Activated T-cell treated with anti-CD3 and anti-CD28 coated beads, Interleukin-2, amount 50 U/mL, for 72 hours (primary cell): ENCODE results near the gene GPN3. TPM values are rescaled to one million over a fixed set of nuclear protein-coding genes. Genes with fewer than 3 reads are reported as not detected.
"Not testable (repeated sequence)": the region's sequence is repeated elsewhere in the genome, so short reads cannot be mapped to it uniquely, and the experiment has no call there.

ENCODE experiments used
- ATAC-seq, 2 donors: fragments of 150-1000 bp; cut with Tn5 transposase; replicated peaks in 1 of 2; 2 replicates each; pipeline ENCODE4 v1.10.0; 2021; ENCODE audit warnings: moderate library complexity in 2 of 2, mild to moderate bottlenecking in 1 of 2
- DNase-seq, 2 donors: peaks; one replicate each; pipeline ENCODE4 v3.0.0; 2021 to 2022; ENCODE audit warnings: mixed read lengths in 1 of 2
- H3K27ac Mint-ChIP-seq: one replicate; pipeline ENCODE4 v1.8.0; 2022; ENCODE audit warnings: mild to moderate bottlenecking, moderate library complexity, mixed read lengths
- H3K27me3 Mint-ChIP-seq: one replicate; pipeline ENCODE4 v1.8.0; 2022; ENCODE audit warnings: low read depth, mixed read lengths
- H3K36me3 Mint-ChIP-seq, 2 donors: one replicate each; pipeline ENCODE4 v1.8.0; 2022; ENCODE audit warnings: mixed read lengths in 2 of 2, mild to moderate bottlenecking in 1 of 2; ENCODE audit not compliant: insufficient read depth in 2 of 2
- H3K4me1 Mint-ChIP-seq: one replicate; pipeline ENCODE4 v1.8.0; 2022; ENCODE audit warnings: low read depth, mixed read lengths
- H3K4me3 Mint-ChIP-seq, 2 donors: one replicate each; pipeline ENCODE4 v1.8.0; 2022; ENCODE audit warnings: mild to moderate bottlenecking in 2 of 2, mixed read lengths in 2 of 2, moderate library complexity in 2 of 2
- H3K9me3 Mint-ChIP-seq, 2 donors: one replicate each; pipeline ENCODE4 v1.8.0; 2022; ENCODE audit warnings: mixed read lengths in 2 of 2
- total RNA-seq, 2 donors: library from RNA; stranded (reverse); gene quantifications; one replicate each; pipeline ENCODE4 v1.2.3, GENCODE V29; 2022

Gene GPN3
- total RNA-seq, 2 donors from 2014 or later: 42.3 to 43.4 TPM

- DNase-seq (no peak), ATAC-seq (no peak)
- no peaks in the 10 kb centered on the region for H3K27me3 Mint-ChIP-seq
- no peaks in the 10 kb centered on the region for H3K9me3 Mint-ChIP-seq
- H3K27ac Mint-ChIP-seq: no peak overlapping the region
- H3K36me3 Mint-ChIP-seq: no peaks in the 10 kb centered on the region
- H3K4me1 Mint-ChIP-seq: no peaks in the 10 kb centered on the region
- no peak overlapping the region for H3K4me3 Mint-ChIP-seq
These were observed 43.8 kb downstream of the GPN3 start for GRCh38 chr12:110424237-110424636.

- DNase-seq (no peak), ATAC-seq (no peak)
- no peak overlapping the region for H3K4me3 Mint-ChIP-seq
- no peaks in the 10 kb centered on the region for H3K36me3 Mint-ChIP-seq
- no peaks in the 10 kb centered on the region for H3K9me3 Mint-ChIP-seq
- no peaks in the 10 kb centered on the region for H3K27me3 Mint-ChIP-seq
- H3K4me1 Mint-ChIP-seq: no peaks in the 10 kb centered on the region
- no peak overlapping the region for H3K27ac Mint-ChIP-seq
These were observed 46.4 kb downstream of the GPN3 start for GRCh38 chr12:110421701-110422100.

GRCh38 chr12:110421159-110421661, 46.8 kb downstream of the GPN3 start:
- Mint-ChIP-seq H3K9me3 (no peaks in the 10 kb centered on the region), H3K4me1 (no peaks in the 10 kb centered on the region), H3K36me3 (no peaks in the 10 kb centered on the region)

GRCh38 chr12:110420644-110421043, 47.4 kb downstream of the GPN3 start:
- not testable (repeated sequence) for H3K4me1 Mint-ChIP-seq, H3K27me3 Mint-ChIP-seq, H3K36me3 Mint-ChIP-seq, H3K27ac Mint-ChIP-seq, H3K9me3 Mint-ChIP-seq, H3K4me3 Mint-ChIP-seq, DNase-seq, ATAC-seq

More at GRCh38 chr12:110421159-110421661, 46.8 kb downstream of the GPN3 start:
- ATAC-seq: no peak
- DNase-seq: no peak
- Mint-ChIP-seq H3K27ac (no peak overlapping the region), H3K27me3 (no peaks in the 10 kb centered on the region), H3K4me3 (no peak overlapping the region)

GRCh38 chr12:110417113-110417512, 50.9 kb downstream of the GPN3 start:
- not testable (repeated sequence) for H3K27me3 Mint-ChIP-seq, H3K27ac Mint-ChIP-seq, H3K9me3 Mint-ChIP-seq, H3K4me3 Mint-ChIP-seq, H3K36me3 Mint-ChIP-seq, H3K4me1 Mint-ChIP-seq, DNase-seq, ATAC-seq

GRCh38 chr12:110410086-110410485, 58.0 kb downstream of the GPN3 start:
- not testable (repeated sequence) for ATAC-seq, DNase-seq, H3K27ac Mint-ChIP-seq

GRCh38 chr12:110405126-110405662, 62.9 kb downstream of the GPN3 start:
- H3K36me3 Mint-ChIP-seq: peaks cover 0 to 12% of the 10 kb centered on the region in 2 donors
- ATAC-seq, H3K4me3 Mint-ChIP-seq, H3K9me3 Mint-ChIP-seq, H3K27me3 Mint-ChIP-seq, DNase-seq, H3K27ac Mint-ChIP-seq: not testable (repeated sequence)
- H3K4me1 Mint-ChIP-seq: peaks cover 26% of the 10 kb centered on the region

More at GRCh38 chr12:110410086-110410485, 58.0 kb downstream of the GPN3 start:
- H3K9me3 Mint-ChIP-seq, H3K27me3 Mint-ChIP-seq, H3K4me1 Mint-ChIP-seq, H3K36me3 Mint-ChIP-seq, H3K4me3 Mint-ChIP-seq: not testable (repeated sequence)

- H3K36me3 Mint-ChIP-seq: peaks cover 0 to 12% of the 10 kb centered on the region in 2 donors
- H3K9me3 Mint-ChIP-seq: no peaks in the 10 kb centered on the region
- DNase-seq (peak; percentile 82 to 85), ATAC-seq (peak; percentile 66 to 73)
- H3K27me3 Mint-ChIP-seq: no peaks in the 10 kb centered on the region
- peaks cover 29% of the 10 kb centered on the region for H3K4me1 Mint-ChIP-seq
- peak overlapping the region; percentile 99 to 100 for H3K4me3 Mint-ChIP-seq
- H3K27ac Mint-ChIP-seq: peak overlapping the region; percentile 100
These were observed 63.9 kb downstream of the GPN3 start for GRCh38 chr12:110403976-110404682.

GRCh38 chr12:110403146-110403975, 64.7 kb downstream of the GPN3 start, which contains the start of gene ANAPC7:
Gene ANAPC7 (minus strand): TSS chr12:110403708. CDS start chr12:110403627, 81 bp downstream.
- Mint-ChIP-seq H3K27me3 (no peaks in the 10 kb centered on the region), H3K9me3 (no peaks in the 10 kb centered on the region), H3K4me1 (peaks cover 29% of the 10 kb centered on the region), H3K36me3 (peaks cover 0 to 12% of the 10 kb centered on the region in 2 donors), H3K4me3 (peak within 1 kb of the TSS; percentile 99 to 100), H3K27ac (peak within 1 kb of the TSS; percentile 100)
- DNase-seq (peak; percentile 89 to 92), ATAC-seq (peak; percentile 92 to 96)

Other genes starting within 250 kb of the GPN3 start
- 100 to 1,000 TPM; 106 to 127 TPM for gene ATP2A2, start 187.0 kb downstream of the GPN3 start, total RNA-seq
- 10 to 100 TPM; 49.1 to 61.1 TPM for gene ANAPC7, start 64.5 kb downstream of the GPN3 start, total RNA-seq
- 100 to 1,000 TPM; 166 to 210 TPM for gene ARPC3, start 17.9 kb downstream of the GPN3 start, total RNA-seq
- 10 to 100 TPM; 17.5 to 23.4 TPM for gene FAM216A, start 588 bp upstream of the GPN3 start, total RNA-seq
- 100 to 1,000 TPM in 1 of 2 donors, 10 to 100 TPM in 1; 98.2 to 104 TPM for gene VPS29, start 33.9 kb upstream of the GPN3 start, total RNA-seq
- gene RAD9B, start 34.1 kb upstream of the GPN3 start, total RNA-seq: 1 to 10 TPM; 2.3 to 4.4 TPM
- 10 to 100 TPM; 42.6 to 42.9 TPM for gene PPTC7, start 115.1 kb upstream of the GPN3 start, total RNA-seq
- gene TCTN1, start 145.9 kb upstream of the GPN3 start, total RNA-seq: 1 to 10 TPM; 9.7 to 10.0 TPM
- 10 to 100 TPM; 10.5 to 12.8 TPM for gene HVCN1, start 220.9 kb upstream of the GPN3 start, total RNA-seq